ENCODE data around the gene COA7.

Gene COA7

GRCh38 chr1:52697795-52698674 is at the start of gene COA7:
TSS of gene COA7 (minus strand) at chr1:52698347. CDS start at chr1:52698326, 21 bp downstream.
- H3K27ac ChIP-seq = peak within 1 kb of the TSS; percentile 89
- TF ChIP-seq CTCF (IDR thresholded peaks at IDR 0.05) (no peak), ZFX (IDR thresholded peaks at IDR 0.05; ENCODE audit: borderline replicate concordance) (no peak)

GRCh38 chr1:52747450-52747849 is 49.3 kb upstream of the COA7 start:
- TF ChIP-seq CTCF (IDR thresholded peaks at IDR 0.05) = no peak
- no peak for TF ChIP-seq ZFX (IDR thresholded peaks at IDR 0.05; ENCODE audit: borderline replicate concordance)
- H3K27ac ChIP-seq = no peak overlapping the region

GRCh38 chr1:52746189-52746588 is 48.0 kb upstream of the COA7 start:
- TF ChIP-seq ZFX (IDR thresholded peaks at IDR 0.05; ENCODE audit: borderline replicate concordance) (no peak), CTCF (IDR thresholded peaks at IDR 0.05) (no peak)

GRCh38 chr1:52741259-52741658 is 43.1 kb upstream of the COA7 start:
- no peak for TF ChIP-seq ZFX (IDR thresholded peaks at IDR 0.05; ENCODE audit: borderline replicate concordance)
- no peak for TF ChIP-seq CTCF (IDR thresholded peaks at IDR 0.05)
- no peak overlapping the region for H3K27ac ChIP-seq

More at GRCh38 chr1:52746189-52746588, 48.0 kb upstream of the COA7 start:
- no peak overlapping the region for H3K27ac ChIP-seq

GRCh38 chr1:52739699-52740467 is 41.7 kb upstream of the COA7 start:
- no peak overlapping the region for H3K27ac ChIP-seq
- no peak for TF ChIP-seq ZFX (IDR thresholded peaks at IDR 0.05; ENCODE audit: borderline replicate concordance)
- no peak for TF ChIP-seq CTCF (IDR thresholded peaks at IDR 0.05)

GRCh38 chr1:52738893-52739292 is 40.7 kb upstream of the COA7 start:
- H3K27ac ChIP-seq = no peak overlapping the region

More at GRCh38 chr1:52738893-52739292, 40.7 kb upstream of the COA7 start:
- TF ChIP-seq ZFX (IDR thresholded peaks at IDR 0.05; ENCODE audit: borderline replicate concordance) (no peak), CTCF (IDR thresholded peaks at IDR 0.05) (no peak)
